ENCODE data around the gene USP6NL. TPM values are rescaled to one million over a fixed set of nuclear protein-coding genes. Genes with fewer than 3 reads are reported as not detected.

USP6NL gene
- polyA plus RNA-seq, 1 donor (not counting 4 experiments of a cell fraction or from before 2014, with no cell fraction given), result 8.7 TPM

GRCh38 chr10:11560076-11560709 lies 51.3 kb downstream of the USP6NL start:
- H3K27me3 ChIP-seq (ENCODE audit: control insufficient read depth, extremely low read depth, insufficient read depth, low read length), result no peaks in the 10 kb centered on the region
- H3K4me3 ChIP-seq (ENCODE audit: control insufficient read depth in 2 of 3, extremely low read depth in 1 of 3, insufficient read depth in 2 of 3, low read depth in 1 of 3, low read length in 3 of 3), result no peak overlapping the region
- no peaks in the 10 kb centered on the region for H3K4me1 ChIP-seq (ENCODE audit: control insufficient read depth, extremely low read depth, insufficient read depth, low read length)
- no peak for TF ChIP-seq CTCF (optimal IDR thresholded peaks at IDR 0.05 in 1 of 3, IDR thresholded peaks at IDR 0.05 in 1 of 3, conservative IDR thresholded peaks at IDR 0.05 in 1 of 3; ENCODE audit: extremely low read depth in 1 of 3, insufficient read depth in 2 of 3, low read length in 3 of 3)
- no peak for TF ChIP-seq EZH2 (IDR thresholded peaks at IDR 0.05; ENCODE audit: low read length)
- H3K36me3 ChIP-seq (ENCODE audit: control insufficient read depth in 2 of 2, extremely low read depth in 1 of 2, insufficient read depth in 2 of 2, low read length in 2 of 2), result no peaks in the 10 kb centered on the region
- DNase-seq (ENCODE audit: low read depth, low spot score) (no peak), FAIRE-seq (no peak)
- H2AFZ ChIP-seq (ENCODE audit: control insufficient read depth, low read length), result no peak overlapping the region
- H3K9me3 ChIP-seq (ENCODE audit: control insufficient read depth, low read depth, low read length), result no peaks in the 10 kb centered on the region
- H3K9ac ChIP-seq (ENCODE audit: control insufficient read depth, extremely low read depth, insufficient read depth, low read length), result no peak overlapping the region
- H3K9me1 ChIP-seq (ENCODE audit: control insufficient read depth, extremely low read depth, insufficient read depth, low read length), result no peaks in the 10 kb centered on the region
- peaks cover 22% of the 10 kb centered on the region for H3K79me2 ChIP-seq (ENCODE audit: control insufficient read depth, insufficient read depth, low read length)
- no peak overlapping the region for H3K27ac ChIP-seq (ENCODE audit: control insufficient read depth, insufficient read depth, low read length)
- dilution Hi-C loops (cut with MboI; ENCODE audit: extremely low pct_ligation_motif_present, low sequenced_read_pairs), result no loop called here
- no peak overlapping the region for H3K4me2 ChIP-seq (ENCODE audit: control insufficient read depth, extremely low read depth, insufficient read depth, low read depth, low read length)
- H4K20me1 ChIP-seq (ENCODE audit: control insufficient read depth, extremely low read depth, insufficient read depth, low read length), result no peaks in the 10 kb centered on the region

- Histone ChIP-seq H3K4me2 (ENCODE audit: control insufficient read depth, extremely low read depth, insufficient read depth, low read depth, low read length) (no peak overlapping the region), H3K9me1 (ENCODE audit: control insufficient read depth, extremely low read depth, insufficient read depth, low read length) (no peaks in the 10 kb centered on the region), H3K27me3 (ENCODE audit: control insufficient read depth, extremely low read depth, insufficient read depth, low read length) (no peaks in the 10 kb centered on the region), H3K36me3 (ENCODE audit: control insufficient read depth in 2 of 2, extremely low read depth in 1 of 2, insufficient read depth in 2 of 2, low read length in 2 of 2) (no peaks in the 10 kb centered on the region), H4K20me1 (ENCODE audit: control insufficient read depth, extremely low read depth, insufficient read depth, low read length) (no peaks in the 10 kb centered on the region), H3K4me3 (ENCODE audit: control insufficient read depth in 2 of 3, extremely low read depth in 1 of 3, insufficient read depth in 2 of 3, low read depth in 1 of 3, low read length in 3 of 3) (no peak overlapping the region), H3K9ac (ENCODE audit: control insufficient read depth, extremely low read depth, insufficient read depth, low read length) (no peak overlapping the region), H3K79me2 (ENCODE audit: control insufficient read depth, insufficient read depth, low read length) (peaks cover 27% of the 10 kb centered on the region), H2AFZ (ENCODE audit: control insufficient read depth, low read length) (no peak overlapping the region), H3K9me3 (ENCODE audit: control insufficient read depth, low read depth, low read length) (no peaks in the 10 kb centered on the region), H3K4me1 (ENCODE audit: control insufficient read depth, extremely low read depth, insufficient read depth, low read length) (peaks cover 5% of the 10 kb centered on the region), H3K27ac (ENCODE audit: control insufficient read depth, insufficient read depth, low read length) (no peak overlapping the region)
- dilution Hi-C loops (cut with MboI; ENCODE audit: extremely low pct_ligation_motif_present, low sequenced_read_pairs), result no loop called here
- TF ChIP-seq EZH2 (IDR thresholded peaks at IDR 0.05; ENCODE audit: low read length) (no peak), CTCF (optimal IDR thresholded peaks at IDR 0.05 in 1 of 3, IDR thresholded peaks at IDR 0.05 in 1 of 3, conservative IDR thresholded peaks at IDR 0.05 in 1 of 3; ENCODE audit: extremely low read depth in 1 of 3, insufficient read depth in 2 of 3, low read length in 3 of 3) (no peak)
- no peak for FAIRE-seq
- no peak for DNase-seq (ENCODE audit: low read depth, low spot score)
These were observed 53.5 kb downstream of the USP6NL start for GRCh38 chr10:11557967-11558366.
